ENCODE measurements around the gene AANAT.
"Not testable (repeated sequence)": the region's sequence is repeated elsewhere in the genome, so short reads cannot be mapped to it uniquely, and the experiment has no call there.

The AANAT gene

GRCh38 chr17:76510831-76511244 is 43.4 kb downstream of the AANAT start:
- DNase-seq = no peak

GRCh38 chr17:76511668-76512365 is 44.4 kb downstream of the AANAT start:
- DNase-seq = no peak

- no peak for DNase-seq
Measured at GRCh38 chr17:76512366-76513305, 45.2 kb downstream of the AANAT start.

GRCh38 chr17:76513306-76513692 is 45.9 kb downstream of the AANAT start:
- no peak for DNase-seq

- not testable (repeated sequence) for DNase-seq
Measured at GRCh38 chr17:76514355-76514754, 47.0 kb downstream of the AANAT start.

- DNase-seq = no peak
Measured at GRCh38 chr17:76515274-76515949, 48.0 kb downstream of the AANAT start.

GRCh38 chr17:76517638-76518038 is 50.2 kb downstream of the AANAT start:
- no peak for DNase-seq

GRCh38 chr17:76519048-76519966 is 51.9 kb downstream of the AANAT start:
- no peak for DNase-seq

Data from NCI-H2227 treated with DMSO at 0.1 percent for 48 hours (cell line).